IPS-18c (cell line): Measurements from ENCODE around the gene FAM120C.

ENCODE experiments used
- H3K4me3 ChIP-seq: 2 replicates; pipeline ENCODE4 v1.7.0; 2013; ENCODE audit warnings: low read depth, mild to moderate bottlenecking, low read length, moderate library complexity; ENCODE audit not compliant: insufficient read depth
- H3K9me3 ChIP-seq: one replicate; pipeline ENCODE4 v1.6.1; 2013; ENCODE audit warnings: mild to moderate bottlenecking, low read length, moderate library complexity; ENCODE audit not compliant: control insufficient read depth, insufficient read depth

FAM120C gene

GRCh38 chrX:54049801-54050200, 133.3 kb downstream of the FAM120C start:
- Histone ChIP-seq H3K4me3 (no peak overlapping the region), H3K9me3 (peaks cover 2% of the 10 kb centered on the region)

DNA sequence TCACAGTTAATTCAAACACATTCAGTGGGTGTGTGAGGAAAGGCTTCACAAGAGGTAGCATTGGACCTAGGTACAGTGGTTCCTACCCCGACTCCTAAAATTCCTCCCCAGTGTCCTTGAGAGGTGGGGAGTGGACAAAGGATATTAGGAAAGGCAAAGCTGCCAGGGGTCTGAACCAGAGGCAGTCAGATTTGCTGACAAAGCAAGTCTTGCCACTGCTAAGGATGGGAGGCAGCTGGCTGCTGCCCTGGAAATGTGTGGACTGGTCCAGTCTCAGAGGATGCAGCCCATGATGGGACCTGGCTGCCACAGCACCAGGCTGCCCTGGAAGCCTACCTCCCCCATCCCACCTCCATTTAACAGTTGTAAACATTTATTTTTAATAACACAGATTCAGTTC, 134.6 kb downstream of the FAM120C start:
- H3K9me3 ChIP-seq: peaks cover 3% of the 10 kb centered on the region

GRCh38 chrX:54045563-54046228, 137.4 kb downstream of the FAM120C start:
- H3K4me3 ChIP-seq: no peak overlapping the region
- H3K9me3 ChIP-seq: peaks cover 5% of the 10 kb centered on the region

More for the DNA sequence above, 134.6 kb downstream of the FAM120C start:
- no peak overlapping the region for H3K4me3 ChIP-seq

DNA sequence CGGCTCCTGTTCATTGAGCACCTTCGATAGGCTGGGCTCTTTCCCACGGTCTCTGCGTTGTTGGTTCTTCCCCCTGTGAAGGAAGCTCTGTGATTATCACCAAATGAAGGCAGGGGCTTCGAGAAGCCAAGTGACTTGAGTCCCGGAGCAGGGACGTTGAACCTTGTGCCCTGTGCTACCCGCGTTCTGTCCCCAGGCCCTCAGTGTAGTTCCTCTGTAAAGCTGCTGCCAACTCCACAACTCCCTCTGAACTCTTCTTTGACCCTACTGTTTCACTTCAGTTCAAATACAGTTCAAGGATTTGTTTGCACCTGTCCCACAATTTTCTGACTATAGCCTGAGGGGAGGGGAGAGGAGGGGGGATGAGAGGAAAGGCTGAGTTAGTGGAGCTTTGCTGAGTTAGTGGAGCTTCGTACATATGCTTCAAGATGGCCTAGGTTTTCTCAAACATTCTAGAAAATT, 138.1 kb downstream of the FAM120C start:
- Histone ChIP-seq H3K9me3 (peaks cover 5% of the 10 kb centered on the region), H3K4me3 (peak overlapping the region; percentile 25)

DNA sequence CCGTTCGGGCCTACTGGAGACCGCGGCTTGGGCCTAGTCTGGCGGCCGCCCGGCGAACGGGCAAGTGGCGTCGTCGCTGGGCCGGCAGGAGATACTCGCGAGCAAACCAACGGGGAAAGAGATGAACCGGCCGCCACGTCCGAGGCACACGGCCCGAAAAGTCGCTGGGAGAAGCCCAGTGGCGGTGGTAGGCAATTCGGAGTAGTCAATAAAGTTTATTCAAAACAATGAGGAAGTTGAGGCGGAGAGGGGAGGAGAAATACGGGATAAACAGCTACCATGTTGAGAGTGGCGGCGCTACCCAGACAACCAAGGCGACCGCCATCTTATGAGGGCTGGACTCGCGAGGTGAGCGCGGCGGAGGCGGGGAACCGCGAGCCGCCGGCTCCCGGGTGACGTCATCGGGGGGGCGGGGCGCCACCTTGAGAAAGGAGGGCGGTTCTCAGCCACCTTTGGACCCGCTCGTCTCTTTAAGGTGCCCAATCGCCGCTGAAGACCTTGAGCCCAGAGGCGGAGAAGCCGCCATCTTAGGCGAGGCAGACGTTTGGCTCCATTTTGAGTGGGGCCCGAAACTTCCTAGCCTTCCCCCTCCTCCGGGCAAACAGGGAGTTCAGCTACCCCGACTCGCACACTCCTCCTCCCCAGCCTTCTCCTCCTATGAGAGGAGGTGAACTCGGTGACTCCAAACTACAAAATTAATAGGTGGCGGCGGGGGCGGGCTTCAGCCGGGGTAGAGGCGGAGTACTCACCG, 138.8 kb downstream of the FAM120C start, which contains the start of gene PHF8:
Gene PHF8, minus strand, starts transcription at position 348 of the 751 bp plus-strand sequence. CDS start 1,745 bp downstream, outside the sequence.
- Histone ChIP-seq H3K9me3 (peaks cover 5% of the 10 kb centered on the region), H3K4me3 (peak within 1 kb of the TSS; percentile 71)

- peaks cover 7% of the 10 kb centered on the region for H3K9me3 ChIP-seq
These were observed 139.4 kb downstream of the FAM120C start for GRCh38 chrX:54043541-54044125.

DNA sequence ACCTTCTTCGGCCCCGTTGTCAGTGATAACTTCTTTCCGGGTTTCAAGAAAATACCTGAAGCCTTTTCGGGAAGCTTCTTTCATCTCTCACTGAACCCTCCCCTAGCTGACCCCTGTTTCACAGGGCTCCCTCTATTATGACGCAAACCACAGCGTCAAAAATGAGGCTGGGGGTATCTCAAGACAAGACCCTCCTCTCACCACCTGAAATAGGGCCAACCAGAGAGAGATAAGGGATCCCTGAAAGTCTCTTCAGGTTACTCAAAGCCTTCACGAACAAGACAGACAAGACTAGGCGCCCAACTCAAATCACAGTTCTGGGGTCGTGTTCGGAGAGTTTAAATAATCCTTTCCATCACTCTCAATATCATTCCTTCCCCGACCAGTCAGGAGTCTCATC, 140.0 kb downstream of the FAM120C start:
- Histone ChIP-seq H3K4me3 (peak overlapping the region; percentile 71), H3K9me3 (peaks cover 7% of the 10 kb centered on the region)

More at GRCh38 chrX:54043541-54044125, 139.4 kb downstream of the FAM120C start:
- H3K4me3 ChIP-seq: peak overlapping the region; percentile 71

GRCh38 chrX:54042609-54043021, 140.4 kb downstream of the FAM120C start:
- Histone ChIP-seq H3K9me3 (peaks cover 7% of the 10 kb centered on the region), H3K4me3 (peak overlapping the region; percentile 71; the same call in 1 of the 2 replicates)

DNA sequence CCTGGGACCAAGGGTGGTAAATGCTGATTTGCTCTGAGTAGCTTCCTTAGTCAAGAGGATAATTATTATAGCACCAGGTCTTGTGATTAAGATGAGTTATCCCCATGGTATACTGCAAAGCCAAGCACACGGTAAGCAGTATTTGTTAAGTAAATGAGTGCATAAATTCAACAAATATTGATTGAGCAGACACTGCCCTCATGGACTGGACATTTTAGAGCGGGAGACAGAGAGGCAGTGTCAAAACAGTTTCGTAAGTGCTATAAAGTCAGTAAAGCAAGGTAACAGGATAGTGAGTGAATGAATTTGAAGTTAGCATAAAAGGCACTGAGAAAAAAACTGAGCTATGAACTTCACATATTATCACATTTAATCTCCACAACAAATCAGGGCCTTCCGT, 152.7 kb downstream of the FAM120C start:
- Histone ChIP-seq H3K4me3 (no peak overlapping the region), H3K9me3 (peaks cover 12% of the 10 kb centered on the region)

DNA sequence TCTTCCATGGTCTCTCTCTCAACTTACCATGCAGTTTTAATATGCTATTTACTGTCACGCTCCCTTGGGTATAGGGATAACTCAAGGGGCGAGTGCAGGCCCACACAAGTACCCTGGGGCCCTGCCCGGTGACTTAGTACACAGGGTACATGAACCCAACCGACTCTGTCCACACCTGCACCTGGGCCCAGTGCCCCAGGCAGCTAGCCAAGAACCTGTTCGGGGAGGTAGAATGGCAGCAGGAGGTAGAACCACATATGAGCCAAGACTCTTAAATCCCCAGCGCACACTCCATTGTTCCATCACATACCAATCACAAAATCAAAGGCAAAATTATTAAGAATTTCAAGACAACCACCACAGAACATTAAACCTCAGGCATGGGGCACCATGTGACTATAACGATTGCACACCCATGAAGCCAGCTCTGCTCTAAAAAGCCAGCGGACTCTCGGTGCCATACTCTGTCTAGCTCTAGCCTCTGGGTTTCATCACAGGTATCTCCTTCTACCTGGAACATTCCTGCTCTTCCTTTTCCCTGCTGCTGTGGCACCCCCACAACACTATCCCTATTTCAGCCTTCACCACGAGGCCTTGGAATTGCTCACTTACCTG, 153.4 kb downstream of the FAM120C start:
- Histone ChIP-seq H3K9me3 (peaks cover 12% of the 10 kb centered on the region), H3K4me3 (no peak overlapping the region; the same call in 1 of the 2 replicates)

DNA sequence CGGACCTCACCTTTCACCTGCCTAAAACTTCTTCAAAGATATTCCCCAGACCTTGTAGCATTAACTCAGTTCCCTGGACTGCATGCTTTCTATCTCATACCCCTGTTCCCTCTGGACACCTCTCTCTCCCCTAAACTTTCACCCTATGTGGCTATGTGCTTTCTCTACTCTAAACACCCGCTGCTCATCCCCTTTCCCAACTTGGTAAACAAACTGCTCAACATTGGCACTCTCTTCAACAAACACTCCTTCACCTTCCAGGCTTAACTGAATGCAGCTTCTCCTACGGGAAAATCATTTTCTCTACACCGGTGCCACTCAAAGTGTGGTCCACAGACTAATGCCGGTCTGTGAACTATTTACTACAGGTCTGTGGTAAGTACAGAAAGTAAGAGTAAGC, 158.7 kb downstream of the FAM120C start:
- Histone ChIP-seq H3K4me3 (no peak overlapping the region), H3K9me3 (peaks cover 2% of the 10 kb centered on the region)
